Measurements from ENCODE around the gene SPEF1.

DNA sequence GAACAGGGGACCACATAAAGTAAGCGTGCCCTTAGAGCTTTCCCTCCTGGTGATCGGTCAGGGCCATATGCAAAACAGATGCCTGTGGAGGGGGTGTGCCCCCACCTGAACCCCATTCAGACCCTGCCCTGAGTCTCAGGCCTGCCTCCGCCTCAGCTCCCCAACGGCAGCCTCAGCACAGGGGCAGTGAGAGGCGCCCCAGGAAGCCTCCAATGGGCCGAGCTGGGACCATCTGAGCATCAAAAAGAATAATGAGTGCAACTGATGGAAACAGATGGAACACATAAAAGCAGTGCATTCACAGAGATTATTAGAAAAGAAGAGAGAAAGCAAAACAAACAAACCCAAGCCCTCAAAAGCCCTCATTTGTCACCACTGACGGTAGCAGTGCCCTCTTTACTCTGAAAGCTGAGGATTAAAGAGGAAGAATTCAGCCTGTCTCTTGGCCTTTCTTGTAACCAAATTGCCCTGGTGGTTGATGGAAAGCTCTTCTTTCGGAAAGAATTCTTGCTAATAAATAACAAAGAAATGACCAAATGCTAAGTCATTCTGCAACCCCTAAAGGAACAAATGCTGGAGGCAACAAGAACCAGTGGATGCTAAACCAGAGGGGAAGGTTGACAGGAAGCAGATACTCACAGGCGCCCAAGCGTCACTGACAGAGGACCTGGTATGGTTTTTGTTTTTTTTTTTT is 20.4 kb downstream of the SPEF1 start:
- TF ChIP-seq, protein P1, sequence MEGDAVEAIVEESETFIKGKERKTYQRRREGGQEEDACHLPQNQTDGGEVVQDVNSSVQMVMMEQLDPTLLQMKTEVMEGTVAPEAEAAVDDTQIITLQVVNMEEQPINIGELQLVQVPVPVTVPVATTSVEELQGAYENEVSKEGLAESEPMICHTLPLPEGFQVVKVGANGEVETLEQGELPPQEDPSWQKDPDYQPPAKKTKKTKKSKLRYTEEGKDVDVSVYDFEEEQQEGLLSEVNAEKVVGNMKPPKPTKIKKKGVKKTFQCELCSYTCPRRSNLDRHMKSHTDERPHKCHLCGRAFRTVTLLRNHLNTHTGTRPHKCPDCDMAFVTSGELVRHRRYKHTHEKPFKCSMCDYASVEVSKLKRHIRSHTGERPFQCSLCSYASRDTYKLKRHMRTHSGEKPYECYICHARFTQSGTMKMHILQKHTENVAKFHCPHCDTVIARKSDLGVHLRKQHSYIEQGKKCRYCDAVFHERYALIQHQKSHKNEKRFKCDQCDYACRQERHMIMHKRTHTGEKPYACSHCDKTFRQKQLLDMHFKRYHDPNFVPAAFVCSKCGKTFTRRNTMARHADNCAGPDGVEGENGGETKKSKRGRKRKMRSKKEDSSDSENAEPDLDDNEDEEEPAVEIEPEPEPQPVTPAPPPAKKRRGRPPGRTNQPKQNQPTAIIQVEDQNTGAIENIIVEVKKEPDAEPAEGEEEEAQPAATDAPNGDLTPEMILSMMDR (IDR thresholded peaks at IDR 0.05; ENCODE audit: low read length): no peak
- no peak for TF ChIP-seq EZH2 (IDR thresholded peaks at IDR 0.05; ENCODE audit: borderline replicate concordance, low read length)
